ENCODE results near the gene VTA1. TPM values are rescaled to one million over a fixed set of nuclear protein-coding genes. Genes with fewer than 3 reads are reported as not detected.

The VTA1 gene
- total RNA-seq, 1 donor from 2014 or later, result 20.9 TPM

GRCh38 chr6:142235272-142235671, 88.2 kb downstream of the VTA1 start:
- H3K9me3 ChIP-seq (ENCODE audit: control insufficient read depth in 3 of 3, low read length in 3 of 3), result no peaks in the 10 kb centered on the region
- H3K27ac ChIP-seq (ENCODE audit: low read depth, low read length), result no peak overlapping the region

GRCh38 chr6:142235791-142236190, 88.7 kb downstream of the VTA1 start:
- Histone ChIP-seq H3K4me1 (ENCODE audit: control insufficient read depth in 3 of 3, insufficient read depth in 3 of 3, low read length in 3 of 3) (no peaks in the 10 kb centered on the region), H3K9ac (ENCODE audit: low read depth in 1 of 3, low read length in 3 of 3) (no peak overlapping the region), H3K27me3 (ENCODE audit: control insufficient read depth in 3 of 3, insufficient read depth in 3 of 3, low read length in 3 of 3) (no peaks in the 10 kb centered on the region), H3K36me3 (ENCODE audit: control insufficient read depth in 3 of 3, insufficient read depth in 3 of 3, low read length in 3 of 3) (no peaks in the 10 kb centered on the region), H3K27ac (ENCODE audit: low read depth, low read length) (no peak overlapping the region), H3K9me3 (ENCODE audit: control insufficient read depth in 3 of 3, low read length in 3 of 3) (no peaks in the 10 kb centered on the region), H3K4me3 (ENCODE audit: low read length in 3 of 3) (no peak overlapping the region)

More at GRCh38 chr6:142235272-142235671, 88.2 kb downstream of the VTA1 start:
- Histone ChIP-seq H3K4me3 (ENCODE audit: low read length in 3 of 3) (no peak overlapping the region), H3K27me3 (ENCODE audit: control insufficient read depth in 3 of 3, insufficient read depth in 3 of 3, low read length in 3 of 3) (no peaks in the 10 kb centered on the region), H3K4me1 (ENCODE audit: control insufficient read depth in 3 of 3, insufficient read depth in 3 of 3, low read length in 3 of 3) (no peaks in the 10 kb centered on the region), H3K9ac (ENCODE audit: low read depth in 1 of 3, low read length in 3 of 3) (no peak overlapping the region), H3K36me3 (ENCODE audit: control insufficient read depth in 3 of 3, insufficient read depth in 3 of 3, low read length in 3 of 3) (no peaks in the 10 kb centered on the region)

- no peaks in the 10 kb centered on the region for H3K4me1 ChIP-seq (ENCODE audit: control insufficient read depth in 3 of 3, insufficient read depth in 3 of 3, low read length in 3 of 3)
- no peak overlapping the region for H3K4me3 ChIP-seq (ENCODE audit: low read length in 3 of 3)
- H3K9ac ChIP-seq (ENCODE audit: low read depth in 1 of 3, low read length in 3 of 3), result no peak overlapping the region
- no peak overlapping the region for H3K27ac ChIP-seq (ENCODE audit: low read depth, low read length)
- H3K9me3 ChIP-seq (ENCODE audit: control insufficient read depth in 3 of 3, low read length in 3 of 3), result no peaks in the 10 kb centered on the region
- no peaks in the 10 kb centered on the region for H3K36me3 ChIP-seq (ENCODE audit: control insufficient read depth in 3 of 3, insufficient read depth in 3 of 3, low read length in 3 of 3)
- no peaks in the 10 kb centered on the region for H3K27me3 ChIP-seq (ENCODE audit: control insufficient read depth in 3 of 3, insufficient read depth in 3 of 3, low read length in 3 of 3)
Observed at GRCh38 chr6:142236691-142237090, 89.6 kb downstream of the VTA1 start.

GRCh38 chr6:142238881-142239280, 91.8 kb downstream of the VTA1 start:
- Histone ChIP-seq H3K27me3 (ENCODE audit: control insufficient read depth in 3 of 3, insufficient read depth in 3 of 3, low read length in 3 of 3) (no peaks in the 10 kb centered on the region), H3K4me1 (ENCODE audit: control insufficient read depth in 3 of 3, insufficient read depth in 3 of 3, low read length in 3 of 3) (no peaks in the 10 kb centered on the region)

GRCh38 chr6:142240179-142240578, 93.1 kb downstream of the VTA1 start:
- Histone ChIP-seq H3K36me3 (ENCODE audit: control insufficient read depth in 3 of 3, insufficient read depth in 3 of 3, low read length in 3 of 3) (no peaks in the 10 kb centered on the region), H3K27me3 (ENCODE audit: control insufficient read depth in 3 of 3, insufficient read depth in 3 of 3, low read length in 3 of 3) (no peaks in the 10 kb centered on the region), H3K4me3 (ENCODE audit: low read length in 3 of 3) (no peak overlapping the region), H3K9me3 (ENCODE audit: control insufficient read depth in 3 of 3, low read length in 3 of 3) (no peaks in the 10 kb centered on the region), H3K9ac (ENCODE audit: low read depth in 1 of 3, low read length in 3 of 3) (no peak overlapping the region), H3K27ac (ENCODE audit: low read depth, low read length) (no peak overlapping the region), H3K4me1 (ENCODE audit: control insufficient read depth in 3 of 3, insufficient read depth in 3 of 3, low read length in 3 of 3) (no peaks in the 10 kb centered on the region)

More at GRCh38 chr6:142238881-142239280, 91.8 kb downstream of the VTA1 start:
- Histone ChIP-seq H3K9ac (ENCODE audit: low read depth in 1 of 3, low read length in 3 of 3) (no peak overlapping the region), H3K36me3 (ENCODE audit: control insufficient read depth in 3 of 3, insufficient read depth in 3 of 3, low read length in 3 of 3) (no peaks in the 10 kb centered on the region), H3K4me3 (ENCODE audit: low read length in 3 of 3) (no peak overlapping the region), H3K27ac (ENCODE audit: low read depth, low read length) (no peak overlapping the region), H3K9me3 (ENCODE audit: control insufficient read depth in 3 of 3, low read length in 3 of 3) (no peaks in the 10 kb centered on the region)

GRCh38 chr6:142241061-142241460, 94.0 kb downstream of the VTA1 start:
- no peak overlapping the region for H3K27ac ChIP-seq (ENCODE audit: low read depth, low read length)
- no peak overlapping the region for H3K4me3 ChIP-seq (ENCODE audit: low read length in 3 of 3)
- no peaks in the 10 kb centered on the region for H3K4me1 ChIP-seq (ENCODE audit: control insufficient read depth in 3 of 3, insufficient read depth in 3 of 3, low read length in 3 of 3)
- no peaks in the 10 kb centered on the region for H3K9me3 ChIP-seq (ENCODE audit: control insufficient read depth in 3 of 3, low read length in 3 of 3)
- H3K9ac ChIP-seq (ENCODE audit: low read depth in 1 of 3, low read length in 3 of 3), result no peak overlapping the region
- no peaks in the 10 kb centered on the region for H3K36me3 ChIP-seq (ENCODE audit: control insufficient read depth in 3 of 3, insufficient read depth in 3 of 3, low read length in 3 of 3)
- no peaks in the 10 kb centered on the region for H3K27me3 ChIP-seq (ENCODE audit: control insufficient read depth in 3 of 3, insufficient read depth in 3 of 3, low read length in 3 of 3)

- H3K9me3 ChIP-seq (ENCODE audit: control insufficient read depth in 3 of 3, low read length in 3 of 3), result no peaks in the 10 kb centered on the region
- H3K36me3 ChIP-seq (ENCODE audit: control insufficient read depth in 3 of 3, insufficient read depth in 3 of 3, low read length in 3 of 3), result no peaks in the 10 kb centered on the region
- no peaks in the 10 kb centered on the region for H3K4me1 ChIP-seq (ENCODE audit: control insufficient read depth in 3 of 3, insufficient read depth in 3 of 3, low read length in 3 of 3)
- H3K9ac ChIP-seq (ENCODE audit: low read depth in 1 of 3, low read length in 3 of 3), result no peak overlapping the region
- no peak overlapping the region for H3K27ac ChIP-seq (ENCODE audit: low read depth, low read length)
- no peak overlapping the region for H3K4me3 ChIP-seq (ENCODE audit: low read length in 3 of 3)
- H3K27me3 ChIP-seq (ENCODE audit: control insufficient read depth in 3 of 3, insufficient read depth in 3 of 3, low read length in 3 of 3), result no peaks in the 10 kb centered on the region
Observed at GRCh38 chr6:142242269-142242668, 95.2 kb downstream of the VTA1 start.

- H3K4me3 ChIP-seq (ENCODE audit: low read length in 3 of 3), result no peak overlapping the region
- H3K9me3 ChIP-seq (ENCODE audit: control insufficient read depth in 3 of 3, low read length in 3 of 3), result no peaks in the 10 kb centered on the region
- no peaks in the 10 kb centered on the region for H3K4me1 ChIP-seq (ENCODE audit: control insufficient read depth in 3 of 3, insufficient read depth in 3 of 3, low read length in 3 of 3)
- H3K27me3 ChIP-seq (ENCODE audit: control insufficient read depth in 3 of 3, insufficient read depth in 3 of 3, low read length in 3 of 3), result no peaks in the 10 kb centered on the region
- H3K9ac ChIP-seq (ENCODE audit: low read depth in 1 of 3, low read length in 3 of 3), result no peak overlapping the region
- H3K27ac ChIP-seq (ENCODE audit: low read depth, low read length), result no peak overlapping the region
- H3K36me3 ChIP-seq (ENCODE audit: control insufficient read depth in 3 of 3, insufficient read depth in 3 of 3, low read length in 3 of 3), result no peaks in the 10 kb centered on the region
Observed at GRCh38 chr6:142246960-142247359, 99.9 kb downstream of the VTA1 start.

- Histone ChIP-seq H3K36me3 (ENCODE audit: control insufficient read depth in 3 of 3, insufficient read depth in 3 of 3, low read length in 3 of 3) (no peaks in the 10 kb centered on the region), H3K4me1 (ENCODE audit: control insufficient read depth in 3 of 3, insufficient read depth in 3 of 3, low read length in 3 of 3) (no peaks in the 10 kb centered on the region), H3K27ac (ENCODE audit: low read depth, low read length) (no peak overlapping the region), H3K27me3 (ENCODE audit: control insufficient read depth in 3 of 3, insufficient read depth in 3 of 3, low read length in 3 of 3) (no peaks in the 10 kb centered on the region), H3K9ac (ENCODE audit: low read depth in 1 of 3, low read length in 3 of 3) (no peak overlapping the region), H3K9me3 (ENCODE audit: control insufficient read depth in 3 of 3, low read length in 3 of 3) (no peaks in the 10 kb centered on the region), H3K4me3 (ENCODE audit: low read length in 3 of 3) (no peak overlapping the region)
Observed at GRCh38 chr6:142249266-142249665, 102.2 kb downstream of the VTA1 start.

GRCh38 chr6:142251930-142252445, 104.9 kb downstream of the VTA1 start:
- H3K9me3 ChIP-seq (ENCODE audit: control insufficient read depth in 3 of 3, low read length in 3 of 3), result no peaks in the 10 kb centered on the region
- no peaks in the 10 kb centered on the region for H3K27me3 ChIP-seq (ENCODE audit: control insufficient read depth in 3 of 3, insufficient read depth in 3 of 3, low read length in 3 of 3)
- no peaks in the 10 kb centered on the region for H3K36me3 ChIP-seq (ENCODE audit: control insufficient read depth in 3 of 3, insufficient read depth in 3 of 3, low read length in 3 of 3)
- no peaks in the 10 kb centered on the region for H3K4me1 ChIP-seq (ENCODE audit: control insufficient read depth in 3 of 3, insufficient read depth in 3 of 3, low read length in 3 of 3)
- H3K9ac ChIP-seq (ENCODE audit: low read depth in 1 of 3, low read length in 3 of 3), result no peak overlapping the region
- no peak overlapping the region for H3K4me3 ChIP-seq (ENCODE audit: low read length in 3 of 3)
- H3K27ac ChIP-seq (ENCODE audit: low read depth, low read length), result no peak overlapping the region

- Histone ChIP-seq H3K4me3 (ENCODE audit: low read length in 3 of 3) (no peak overlapping the region), H3K4me1 (ENCODE audit: control insufficient read depth in 3 of 3, insufficient read depth in 3 of 3, low read length in 3 of 3) (no peaks in the 10 kb centered on the region), H3K9ac (ENCODE audit: low read depth in 1 of 3, low read length in 3 of 3) (no peak overlapping the region), H3K27ac (ENCODE audit: low read depth, low read length) (no peak overlapping the region), H3K9me3 (ENCODE audit: control insufficient read depth in 3 of 3, low read length in 3 of 3) (no peaks in the 10 kb centered on the region), H3K27me3 (ENCODE audit: control insufficient read depth in 3 of 3, insufficient read depth in 3 of 3, low read length in 3 of 3) (no peaks in the 10 kb centered on the region), H3K36me3 (ENCODE audit: control insufficient read depth in 3 of 3, insufficient read depth in 3 of 3, low read length in 3 of 3) (no peaks in the 10 kb centered on the region)
Observed at GRCh38 chr6:142254513-142254912, 107.5 kb downstream of the VTA1 start.
